Measurements from ENCODE around the gene MRPL4.

Gene MRPL4

DNA sequence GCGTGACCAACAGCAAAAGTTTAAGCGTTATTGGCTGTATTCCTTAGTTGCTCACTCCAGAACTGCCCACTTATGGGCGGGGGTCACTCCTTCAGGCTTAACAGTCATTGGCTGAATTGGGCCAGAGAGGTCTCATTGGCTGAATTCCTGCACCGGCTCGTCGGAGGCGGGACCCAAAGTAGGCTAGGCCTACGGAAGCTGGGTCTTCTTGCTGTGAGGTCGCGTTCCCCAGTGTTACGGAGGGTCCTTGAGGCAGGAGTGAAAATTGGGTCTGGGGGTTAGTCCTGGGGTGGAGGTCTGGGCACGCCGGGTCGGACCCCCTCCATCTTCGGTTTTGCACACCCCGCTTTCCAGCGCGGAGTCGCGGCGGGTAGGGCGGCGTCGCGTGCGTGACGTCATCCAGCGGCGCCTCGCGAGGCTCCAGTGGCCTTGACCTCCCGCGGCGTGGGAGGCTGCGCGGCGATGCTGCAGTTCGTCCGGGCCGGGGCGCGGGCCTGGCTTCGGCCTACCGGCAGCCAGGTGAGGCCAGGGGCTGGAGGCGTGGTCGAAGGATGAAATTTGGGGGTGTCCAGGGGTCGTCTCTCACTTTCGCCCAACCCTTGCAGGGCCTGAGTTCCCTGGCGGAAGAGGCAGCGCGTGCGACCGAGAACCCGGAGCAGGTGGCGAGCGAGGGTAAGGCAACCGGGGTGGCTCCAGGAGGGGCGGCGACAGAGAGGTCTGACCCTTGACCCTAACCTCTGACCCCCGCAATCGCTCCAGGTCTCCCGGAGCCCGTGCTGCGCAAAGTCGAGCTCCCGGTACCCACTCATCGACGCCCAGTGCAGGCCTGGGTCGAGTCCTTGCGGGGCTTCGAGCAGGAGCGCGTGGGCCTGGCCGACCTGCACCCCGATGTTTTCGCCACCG, at the start of gene MRPL4:
MRPL4 (plus strand) TSS at position 423 of the 903 bp plus-strand sequence; CDS start at position 463, 40 bp downstream.
- peak; percentile 93 for DNase-seq

DNA sequence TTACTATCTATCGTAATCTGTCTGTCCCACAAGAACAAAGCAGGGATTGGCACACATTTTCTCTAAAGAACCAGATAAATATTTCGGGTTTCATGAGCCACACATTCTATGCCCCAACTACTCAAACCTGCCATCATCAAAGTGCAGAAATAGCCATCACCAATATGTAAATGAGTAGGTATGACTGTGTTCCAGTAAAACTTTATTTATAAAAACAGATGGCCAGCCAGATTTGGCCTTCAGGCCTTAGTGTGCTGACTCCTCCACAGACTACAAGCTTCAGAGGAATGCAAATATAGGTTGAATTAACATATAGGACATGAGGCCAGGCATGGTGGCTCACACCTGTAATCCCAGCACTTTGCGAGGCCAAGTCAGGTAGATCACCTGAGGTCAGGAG, 48.3 kb upstream of the MRPL4 start:
- DNase-seq, result no peak

DNA sequence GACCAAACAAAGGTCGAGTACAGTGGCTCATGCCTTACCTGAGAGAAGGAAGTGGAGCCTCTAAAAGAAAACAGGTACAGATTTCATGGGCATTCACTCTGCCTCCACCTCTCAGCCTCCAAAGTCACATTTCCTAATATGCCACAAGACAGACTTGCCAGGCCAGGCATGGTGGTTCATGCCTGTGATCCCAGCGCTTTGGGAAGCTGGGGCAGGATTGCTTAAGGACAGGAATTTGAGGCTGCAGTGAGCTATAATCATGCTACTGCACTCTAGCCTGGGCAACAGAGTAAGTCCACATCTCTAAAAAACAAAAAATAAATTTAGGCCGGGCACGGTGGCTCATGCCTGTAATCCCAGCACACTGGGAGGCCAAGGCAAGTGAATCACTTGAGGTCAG, 46.4 kb upstream of the MRPL4 start:
- no peak for DNase-seq

DNA sequence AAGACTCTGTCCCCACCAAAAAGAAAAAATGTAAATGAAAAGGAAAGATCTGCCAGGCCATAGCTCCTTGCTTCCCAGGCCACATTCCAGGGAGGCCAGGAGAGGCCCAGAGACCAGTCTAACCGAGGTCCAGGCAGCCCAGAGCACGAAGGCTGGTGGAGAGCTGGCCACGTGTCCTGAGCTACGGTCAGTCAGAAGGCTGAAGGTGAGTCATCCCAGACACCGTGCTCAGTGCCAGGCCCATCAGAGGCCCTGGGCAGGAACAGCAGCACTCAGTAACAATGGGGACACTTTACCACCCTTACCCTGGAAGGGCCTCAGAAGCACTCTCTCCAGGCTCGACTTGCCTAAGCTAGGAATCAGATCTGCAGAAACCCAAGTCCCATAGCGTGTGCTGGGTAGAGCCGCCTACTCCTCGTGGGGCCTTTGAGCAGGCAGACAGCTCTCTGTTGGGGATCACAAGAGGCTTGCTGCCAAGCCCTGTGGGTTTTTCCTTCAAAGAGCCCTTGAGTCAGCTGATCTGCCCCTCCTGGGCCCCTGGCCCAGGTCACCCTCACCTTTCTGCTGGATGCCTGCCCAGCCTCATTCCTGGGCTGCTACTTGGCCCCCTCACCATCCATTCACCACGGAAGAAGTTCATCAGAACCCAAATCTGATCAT, 45.7 kb upstream of the MRPL4 start:
- DNase-seq, result no peak

DNA sequence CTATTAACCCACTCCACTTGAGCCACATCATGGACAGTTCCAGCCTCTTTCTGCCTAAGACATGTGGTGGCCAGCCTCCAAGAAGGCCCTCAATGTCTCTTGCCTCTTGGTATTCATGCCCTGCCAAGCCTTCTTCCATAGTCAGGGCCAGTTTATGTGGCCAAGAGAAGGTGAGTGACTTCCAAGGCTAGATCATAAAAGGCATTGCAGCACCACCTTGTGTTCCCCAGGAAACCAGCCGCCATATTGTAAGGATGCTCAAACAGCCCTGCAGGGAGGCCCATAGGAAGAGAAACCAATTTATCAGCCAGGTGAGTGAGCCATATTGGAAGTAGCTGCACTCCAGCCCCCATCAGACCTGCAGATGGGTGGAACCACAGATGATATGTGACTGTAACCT, 45.0 kb upstream of the MRPL4 start:
- no peak for DNase-seq

DNA sequence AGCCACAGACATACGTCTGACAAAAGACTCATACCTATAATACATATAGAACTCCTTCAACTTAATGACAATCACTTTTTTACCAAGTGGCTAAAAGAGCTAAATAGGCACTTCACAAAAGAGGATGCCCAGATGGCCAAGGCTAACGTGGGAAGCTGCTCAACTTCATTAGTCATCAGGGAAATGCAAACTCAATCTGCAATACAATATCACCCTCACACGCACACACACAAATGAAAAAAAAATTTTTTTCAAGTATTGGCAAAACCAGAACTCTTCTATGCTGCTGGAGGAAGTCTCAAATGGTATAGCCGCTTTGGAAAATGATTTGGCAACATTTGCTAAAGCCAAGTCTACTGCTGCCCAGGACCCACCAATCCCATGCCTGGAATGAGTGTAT, 42.7 kb upstream of the MRPL4 start:
- no peak for DNase-seq

DNA sequence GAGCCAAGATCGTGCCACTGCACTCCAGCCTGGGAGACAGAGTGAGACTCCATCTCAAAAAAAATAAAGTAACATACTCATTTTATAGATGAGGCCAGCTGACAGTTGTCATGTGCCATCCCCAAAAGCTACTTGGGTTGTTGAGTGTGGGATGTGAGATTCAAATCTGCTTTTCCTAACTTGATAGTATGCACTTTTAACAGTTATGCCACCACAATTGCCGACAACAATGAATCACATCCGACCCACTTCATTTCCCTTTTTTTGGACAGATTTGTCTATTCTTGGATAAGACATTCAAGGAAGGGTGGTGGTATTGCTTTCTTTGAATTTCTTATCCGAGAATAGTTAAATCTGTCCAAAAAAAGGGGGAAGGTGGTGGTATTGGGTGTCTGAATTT, 41.0 kb upstream of the MRPL4 start:
- DNase-seq, result no peak

DNA sequence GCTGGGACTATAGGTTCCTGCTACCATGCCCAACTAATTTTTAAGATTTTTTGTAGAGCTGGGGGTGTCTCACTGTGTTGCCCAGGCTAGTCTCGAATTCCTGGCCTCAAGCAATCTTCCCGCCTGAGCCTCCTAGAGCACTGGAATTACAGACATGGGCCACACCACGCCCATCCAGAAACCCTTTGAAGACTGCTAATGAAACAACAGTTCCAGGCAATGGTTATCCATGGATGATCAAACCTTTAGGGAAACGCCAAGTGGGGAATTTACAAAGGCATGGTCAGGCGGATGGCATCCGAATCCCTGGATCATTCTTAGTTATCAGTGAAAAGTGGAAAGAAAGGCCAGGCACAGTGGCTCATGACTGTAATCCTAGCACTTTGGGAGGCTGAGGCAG, 40.3 kb upstream of the MRPL4 start:
- DNase-seq, result no peak

DNA sequence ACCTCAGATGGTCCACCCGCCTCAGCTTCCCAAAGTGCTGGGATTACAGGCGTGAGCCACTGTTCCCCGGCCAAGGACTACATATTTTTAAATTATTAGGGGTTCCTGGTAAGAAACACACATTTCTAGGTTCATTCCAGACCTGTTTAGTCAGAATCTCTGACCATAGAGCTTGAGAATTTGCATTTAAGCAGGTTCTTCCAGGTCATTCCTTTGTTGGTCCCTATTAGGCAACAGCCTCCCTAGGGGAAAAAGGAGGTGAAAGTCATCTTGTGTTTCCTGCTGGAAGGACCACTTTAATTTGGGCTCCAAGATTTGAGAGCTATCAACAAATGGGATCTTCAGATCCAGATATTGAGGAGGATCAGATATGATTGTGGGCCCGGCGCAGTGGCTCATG, 37.2 kb upstream of the MRPL4 start:
- no peak for DNase-seq

DNA sequence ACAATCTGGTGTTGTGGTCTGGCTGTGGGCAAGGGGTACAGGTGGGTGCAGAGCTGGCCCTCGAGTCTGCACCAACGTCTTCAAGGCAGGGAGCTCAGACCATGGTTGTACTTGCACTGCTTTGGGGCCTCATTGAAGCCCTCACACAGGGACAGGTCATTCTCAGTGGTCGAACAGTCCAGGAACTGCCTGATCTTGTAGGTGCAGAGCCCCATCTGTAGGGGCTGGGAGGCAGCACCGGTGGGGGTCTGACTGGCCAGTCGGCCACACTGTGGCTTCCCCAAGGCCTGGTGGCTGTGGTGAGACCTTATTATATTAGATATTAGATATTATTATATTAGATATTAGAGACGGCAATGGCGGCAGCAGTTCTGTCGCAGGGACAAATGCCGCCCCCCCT, 34.9 kb upstream of the MRPL4 start:
- DNase-seq, result no peak

DNA sequence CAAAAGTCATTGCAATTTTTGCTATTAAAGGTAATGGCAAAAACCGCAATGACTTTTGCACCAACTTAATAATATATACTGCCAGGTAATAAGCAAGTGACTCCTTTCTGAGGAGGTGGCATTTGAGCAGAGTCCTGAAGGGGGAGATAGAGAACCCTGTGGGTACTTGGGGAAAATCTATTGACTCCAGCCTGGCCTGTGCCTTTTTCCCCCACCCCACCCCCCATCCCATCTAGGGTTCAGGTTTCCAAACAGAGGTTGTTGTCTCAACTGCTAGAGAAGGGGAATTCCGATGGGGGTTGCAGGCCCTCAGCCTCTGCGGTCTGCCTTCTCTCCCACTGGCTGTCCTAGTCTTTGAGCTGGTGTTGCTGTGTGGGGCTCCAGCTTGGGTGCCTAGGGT, 32.3 kb upstream of the MRPL4 start:
- DNase-seq, result peak; percentile 20

DNA sequence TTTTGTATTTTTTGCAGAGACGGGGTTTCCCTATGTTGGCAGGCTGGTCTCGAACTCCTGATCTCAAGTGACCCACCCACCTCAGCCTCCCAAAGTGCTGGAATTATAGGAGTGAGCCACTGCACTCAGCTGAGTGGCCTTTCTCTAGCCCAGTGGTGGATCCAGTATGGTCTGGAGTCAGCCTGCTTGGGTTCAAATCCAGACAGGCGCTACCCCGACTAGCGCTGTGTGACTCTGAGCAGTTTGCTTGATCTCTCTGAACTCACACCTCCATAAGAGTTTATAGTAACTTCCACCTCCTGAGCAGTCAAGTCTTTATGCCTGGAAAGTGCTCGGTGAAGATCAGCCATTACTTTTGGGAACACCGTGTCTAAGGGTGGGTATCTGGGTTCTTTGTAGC, 31.3 kb upstream of the MRPL4 start:
- DNase-seq, result no peak

DNA sequence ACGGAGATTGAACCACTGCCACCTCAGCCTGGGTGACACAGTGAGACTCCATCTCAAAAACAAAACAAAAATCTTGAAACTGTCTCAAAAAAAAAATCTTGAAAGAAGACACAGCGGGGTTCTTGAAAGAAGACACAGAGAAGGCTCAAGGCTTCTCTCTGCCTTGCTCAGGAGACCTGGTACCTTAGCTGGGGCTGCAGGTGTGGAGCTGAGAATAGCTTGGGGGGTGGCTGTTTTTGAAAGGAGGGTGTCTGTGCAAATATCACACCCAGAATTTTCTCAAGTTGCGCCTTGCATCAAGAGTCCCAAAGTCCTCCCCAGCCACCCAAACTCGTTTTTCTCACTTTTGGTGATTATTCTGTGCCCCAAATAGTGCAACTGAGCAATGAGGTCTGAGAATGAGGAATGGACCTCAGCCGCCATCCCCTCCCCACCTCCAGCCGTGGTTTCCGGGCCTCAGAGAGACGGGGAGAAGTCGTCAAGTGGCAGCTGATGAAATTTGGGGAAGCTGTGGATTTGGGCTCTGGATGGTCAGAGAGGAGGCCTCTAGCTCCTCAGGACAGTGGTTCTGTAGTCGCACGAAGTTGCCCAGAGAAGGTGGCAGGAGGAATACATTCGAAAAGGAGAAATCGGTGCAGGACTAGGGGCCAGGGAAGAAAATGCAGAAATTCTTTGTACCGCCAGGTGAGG, 29.7 kb upstream of the MRPL4 start:
- no peak for DNase-seq

DNA sequence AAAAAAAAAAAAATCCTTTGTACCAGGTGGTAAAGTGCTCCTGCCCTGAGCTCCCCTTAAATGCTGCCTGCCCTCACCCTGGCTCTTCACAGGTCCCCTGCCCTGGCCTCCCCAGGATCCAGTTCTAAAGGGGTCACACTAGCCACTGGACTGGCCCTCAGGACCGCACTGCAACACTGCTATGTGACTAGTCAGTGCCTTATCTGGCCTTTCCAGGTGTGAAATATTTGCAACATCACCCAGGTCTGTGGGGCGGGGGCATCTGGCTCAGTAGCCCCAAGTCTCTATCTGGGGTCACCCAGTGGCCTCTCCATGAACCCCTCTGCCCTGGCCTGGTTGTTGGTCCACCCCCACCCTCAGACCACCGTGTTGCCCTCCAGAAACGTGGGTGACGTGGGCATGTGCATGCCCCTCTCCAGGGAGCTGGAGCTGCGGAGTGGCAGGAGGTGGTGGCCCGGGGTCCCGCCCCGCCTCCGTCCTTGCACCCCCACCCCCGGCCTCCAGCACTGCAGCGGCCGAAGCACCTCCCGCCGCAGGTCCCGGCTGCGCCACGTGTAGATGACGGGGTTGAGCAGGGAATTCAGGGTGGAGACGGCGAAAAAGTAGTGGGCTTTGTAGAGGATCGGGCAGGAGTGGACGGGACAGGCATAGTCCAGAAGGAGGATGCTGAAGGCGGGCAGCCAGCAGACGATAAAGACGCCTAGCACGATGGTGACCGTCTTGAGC, 28.4 kb upstream of the MRPL4 start:
- no peak for DNase-seq

DNA sequence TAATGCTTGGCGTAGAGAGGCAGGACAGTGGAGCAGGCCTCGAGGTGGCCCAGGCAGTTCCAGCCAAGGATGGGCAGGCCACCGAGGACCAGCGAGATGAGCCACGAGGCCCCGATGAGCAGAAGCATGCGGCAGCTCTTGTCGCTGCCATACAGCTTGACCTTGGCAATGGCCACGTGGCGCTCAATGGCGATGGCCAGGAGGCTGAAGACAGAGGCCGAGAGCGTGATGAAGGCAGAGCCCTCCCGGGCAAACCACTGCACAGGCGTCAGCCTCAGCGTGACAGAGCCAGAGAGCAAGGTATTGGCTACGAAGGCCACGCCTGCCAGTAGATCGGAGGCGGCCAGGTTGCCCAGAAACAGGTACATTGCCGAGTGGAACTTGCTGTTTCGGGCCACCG, 27.7 kb upstream of the MRPL4 start:
- no peak for DNase-seq

DNA sequence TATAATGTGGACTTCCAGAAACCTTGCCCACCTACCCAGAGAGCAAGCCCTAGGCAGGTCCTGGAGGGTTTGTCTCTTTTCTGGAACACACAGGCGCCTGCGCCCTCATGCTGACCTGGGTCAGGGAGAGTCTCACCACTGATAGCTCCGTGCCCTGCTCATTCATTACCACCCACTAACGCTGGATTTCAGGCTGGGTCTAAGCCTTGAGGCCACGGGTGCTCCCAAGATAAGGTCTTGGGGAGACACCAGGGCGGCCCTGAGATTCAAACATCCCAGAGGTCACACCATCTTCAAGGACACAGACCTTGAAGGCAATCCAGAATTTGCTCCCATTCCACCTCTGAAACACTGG, 26.0 kb upstream of the MRPL4 start:
- no peak for DNase-seq

DNA sequence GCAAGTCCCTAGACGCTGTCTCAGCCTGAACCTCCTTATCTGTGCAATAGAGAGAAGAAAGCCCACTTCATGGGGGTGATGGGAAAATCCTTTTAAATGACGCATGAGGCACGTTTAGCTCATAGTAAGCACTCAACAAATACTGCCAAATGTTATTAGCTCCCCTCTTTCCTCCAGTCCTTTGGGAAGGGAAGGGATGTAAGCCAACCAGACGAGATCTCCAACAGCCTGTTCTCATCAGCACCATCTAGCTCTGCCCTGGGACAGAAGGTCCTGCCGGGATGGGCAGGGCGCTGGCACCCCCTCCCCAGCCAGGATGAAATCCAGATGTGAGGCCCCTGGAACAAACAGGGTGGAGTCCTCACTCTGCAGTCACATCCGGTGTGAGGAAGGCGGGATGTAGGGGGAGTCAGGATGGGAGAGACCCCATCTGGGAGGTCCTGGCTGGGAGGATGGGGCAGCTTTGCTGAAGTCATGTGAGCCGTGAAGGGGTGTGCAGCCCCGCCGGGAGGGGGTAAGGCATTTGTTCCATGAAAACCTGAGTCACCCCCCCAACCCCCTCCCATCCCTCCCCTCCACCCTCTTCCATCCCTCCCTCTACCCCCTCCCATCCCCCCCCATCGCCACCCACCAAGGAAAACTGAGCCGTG, 25.5 kb upstream of the MRPL4 start:
- DNase-seq, result no peak

DNA sequence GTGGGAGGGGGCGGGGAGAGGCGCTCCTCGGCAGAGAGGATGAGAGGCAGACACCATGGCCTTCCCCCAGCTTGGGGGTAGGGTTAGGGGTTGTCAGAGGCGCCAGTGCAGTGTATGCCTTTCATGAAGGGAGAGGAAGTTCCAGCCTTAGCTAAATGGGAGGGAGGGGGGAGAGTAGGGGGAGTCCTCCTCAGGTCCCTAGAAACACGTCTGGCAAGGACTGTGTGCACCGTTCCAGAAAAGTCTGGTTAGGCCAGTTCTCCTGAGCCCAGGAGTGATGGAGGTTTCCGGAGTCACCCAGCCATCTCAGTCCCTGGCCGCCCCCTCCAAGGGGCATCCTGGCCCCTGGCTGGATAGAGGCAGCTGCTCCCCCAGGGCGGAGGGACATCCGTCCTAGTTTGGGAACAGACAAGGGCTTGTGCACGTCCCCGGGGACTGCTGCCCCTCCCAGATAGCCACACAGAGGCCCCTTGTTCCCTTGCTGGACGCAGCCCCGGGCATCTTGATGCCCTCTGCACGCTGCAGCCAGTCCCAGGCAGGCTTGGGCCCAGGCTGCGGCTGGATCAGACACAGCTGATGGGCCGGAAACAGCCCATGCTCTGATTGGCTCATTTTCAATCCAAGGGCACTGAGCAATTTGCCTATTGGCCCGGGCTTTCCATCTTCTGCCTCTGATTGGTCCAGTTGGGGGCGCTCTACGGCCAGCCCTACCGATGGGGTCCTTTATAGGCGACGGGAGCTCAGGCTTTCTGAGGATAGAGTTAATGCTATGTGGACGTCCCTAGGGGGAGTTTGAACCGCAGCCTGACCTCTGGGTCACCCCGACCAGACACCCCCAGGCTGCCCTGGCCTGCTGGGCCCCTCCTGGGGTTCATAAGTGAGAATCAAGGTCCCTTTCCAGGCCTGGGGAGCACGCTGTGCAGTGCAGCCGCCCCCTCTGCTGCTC, 24.7 kb upstream of the MRPL4 start:
- DNase-seq, result no peak

DNA sequence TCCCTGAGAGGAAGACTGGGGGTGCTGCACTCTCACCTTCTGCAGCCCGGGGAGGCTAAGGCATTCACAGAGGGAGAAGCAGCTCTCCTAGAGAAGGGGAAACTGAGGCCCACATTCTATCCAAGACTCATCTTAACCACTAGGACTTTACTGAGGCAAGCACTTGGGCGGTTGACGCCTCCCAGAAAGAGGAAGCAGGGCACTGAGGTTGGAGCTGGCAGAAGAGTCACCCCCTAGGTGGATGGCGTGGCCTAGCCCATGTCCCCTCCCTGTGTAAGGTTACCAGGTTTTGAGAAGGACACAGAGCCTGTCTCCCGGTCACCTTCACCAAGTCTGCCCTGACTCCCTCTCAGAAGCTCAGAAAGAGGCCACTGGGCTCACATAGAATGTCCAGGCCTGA, 23.6 kb upstream of the MRPL4 start:
- no peak for DNase-seq

DNA sequence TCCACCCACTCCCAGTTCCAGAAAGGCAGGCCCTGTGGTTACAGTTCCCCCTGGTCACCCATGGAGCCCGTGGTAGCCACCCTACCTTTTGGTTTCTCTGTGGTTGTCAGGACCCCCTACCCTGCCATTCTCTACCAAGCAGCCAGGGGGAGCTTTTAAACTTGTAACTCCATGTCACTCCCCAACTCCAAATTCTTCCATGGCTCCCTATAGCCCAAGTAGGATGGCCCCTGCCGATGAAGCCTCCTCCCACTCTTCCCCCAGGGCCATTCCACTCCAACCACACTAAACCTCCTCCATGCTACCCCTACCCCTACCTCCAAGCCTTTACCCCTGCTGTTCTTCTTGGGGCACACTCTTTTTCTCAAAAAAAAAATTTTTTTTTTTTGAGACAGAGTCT, 23.1 kb upstream of the MRPL4 start:
- peak; percentile 29 for DNase-seq

DNA sequence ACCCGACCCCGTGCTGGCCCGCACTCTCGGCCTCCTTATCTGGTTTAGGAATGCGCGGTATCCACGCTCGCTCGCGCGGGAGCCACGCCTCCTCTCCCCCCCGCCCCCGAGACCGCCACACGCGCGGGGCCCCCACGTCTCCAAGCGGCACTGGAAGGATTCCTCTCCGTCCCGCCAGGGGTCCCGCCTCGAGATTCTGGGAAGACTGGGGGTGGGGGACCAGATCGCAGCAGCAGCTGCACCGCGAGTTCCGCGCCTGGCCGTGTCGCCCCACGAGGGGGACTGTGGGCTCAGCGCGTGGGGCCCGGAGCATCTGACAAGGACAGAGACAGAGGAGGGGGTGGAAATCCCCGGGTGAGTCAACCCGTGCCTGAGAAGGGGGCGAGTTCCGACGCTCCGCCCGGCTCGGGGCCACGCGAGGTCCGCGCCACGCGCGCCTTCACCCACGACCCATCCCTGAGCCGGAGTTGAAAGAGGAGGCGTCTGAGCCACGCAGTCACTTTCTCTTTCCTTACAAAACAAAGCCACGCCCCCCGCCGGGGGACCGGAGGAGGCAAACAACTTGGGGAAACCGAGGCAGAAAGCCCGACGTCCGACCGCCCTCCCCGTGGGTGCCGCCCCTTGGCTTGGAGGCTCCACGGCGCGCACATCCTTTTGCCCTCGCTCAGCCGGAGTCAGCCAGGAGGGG, 21.7 kb upstream of the MRPL4 start:
- peak; percentile 74 for DNase-seq

Data from stimulated activated CD4-positive, alpha-beta T cell treated with anti-CD3 and anti-CD28 coated beads, Interleukin-4, amount 100 ng/mL, for 1 hour (primary cell).